ENCODE data around the gene MGAT4C.
"Not testable (repeated sequence)": the region's sequence is repeated elsewhere in the genome, so short reads cannot be mapped to it uniquely, and the experiment has no call there.

MGAT4C gene

GRCh38 chr12:86122846-86123468, 133.2 kb downstream of the MGAT4C start:
- DNase-seq, result no peak

- DNase-seq, result no peak
Measured at GRCh38 chr12:86118161-86118560, 138.0 kb downstream of the MGAT4C start.

- DNase-seq, result no peak
Measured at GRCh38 chr12:86117711-86118110, 138.5 kb downstream of the MGAT4C start.

GRCh38 chr12:86104087-86104486, 152.1 kb downstream of the MGAT4C start:
- no peak for DNase-seq

- no peak for DNase-seq
Measured at GRCh38 chr12:86097161-86097560, 159.0 kb downstream of the MGAT4C start.

GRCh38 chr12:86091681-86092080, 164.5 kb downstream of the MGAT4C start:
- no peak for DNase-seq

- DNase-seq, result no peak
Measured at GRCh38 chr12:86081843-86082242, 174.3 kb downstream of the MGAT4C start.

- not testable (repeated sequence) for DNase-seq
Measured at GRCh38 chr12:86059052-86059451, 197.1 kb downstream of the MGAT4C start.

GRCh38 chr12:86057092-86057845, 198.9 kb downstream of the MGAT4C start:
- DNase-seq, result no peak

- no peak for DNase-seq
Measured at GRCh38 chr12:86052921-86053320, 203.3 kb downstream of the MGAT4C start.

GRCh38 chr12:86050010-86050409, 206.2 kb downstream of the MGAT4C start:
- no peak for DNase-seq

GRCh38 chr12:86044396-86044795, 211.8 kb downstream of the MGAT4C start:
- no peak for DNase-seq

- no peak for DNase-seq
Measured at GRCh38 chr12:86042062-86042461, 214.1 kb downstream of the MGAT4C start.

GRCh38 chr12:86018361-86018760, 237.8 kb downstream of the MGAT4C start:
- no peak for DNase-seq

GRCh38 chr12:86015026-86015425, 241.2 kb downstream of the MGAT4C start:
- DNase-seq, result no peak

GRCh38 chr12:86006727-86007126, 249.5 kb downstream of the MGAT4C start:
- no peak for DNase-seq

- DNase-seq, result no peak
Measured at GRCh38 chr12:85998074-85998473, 258.1 kb downstream of the MGAT4C start.

GRCh38 chr12:85996280-85996679, 259.9 kb downstream of the MGAT4C start:
- no peak for DNase-seq

- DNase-seq, result no peak
Measured at GRCh38 chr12:85993746-85994145, 262.4 kb downstream of the MGAT4C start.

GRCh38 chr12:85985996-85986395, 270.2 kb downstream of the MGAT4C start:
- DNase-seq, result no peak

- no peak for DNase-seq
Measured at GRCh38 chr12:85983601-85984000, 272.6 kb downstream of the MGAT4C start.

- DNase-seq, result no peak
Measured at GRCh38 chr12:85979641-85980040, 276.6 kb downstream of the MGAT4C start.

GRCh38 chr12:85975716-85976115, 280.5 kb downstream of the MGAT4C start:
- DNase-seq, result no peak

GRCh38 chr12:85971800-85972199, 284.4 kb downstream of the MGAT4C start:
- DNase-seq, result no peak

GRCh38 chr12:85968606-85969005, 287.6 kb downstream of the MGAT4C start:
- DNase-seq, result no peak
